Measurements from ENCODE around the gene GNPTAB. TPM values are rescaled to one million over a fixed set of nuclear protein-coding genes. Genes with fewer than 3 reads are reported as not detected.

The GNPTAB gene
- total and polyA plus RNA-seq, 11 donors = 18.0 to 61.2 (median 44.9) TPM

GRCh38 chr12:101809208-101809607, 21.6 kb downstream of the GNPTAB start:
- WGBS, 4 donors = 67 to 79% (median 74%) methylated on average over 2 of the region's 2 CpGs
- Histone ChIP-seq H3K27me3 (no peaks in the 10 kb centered on the region), H3K4me3 (no peak overlapping the region), H3K36me3 (no peaks in the 10 kb centered on the region), H3K4me1 (peaks cover 0 to 19% (median 6%) of the 10 kb centered on the region in 12 donors), H3K27ac (peak overlapping the region in 1 of 12 donors; percentile 9), H3K9me3 (no peaks in the 10 kb centered on the region)
- ATAC-seq (no peak), DNase-seq (no peak)
- TF ChIP-seq POLR2A (IDR thresholded peaks at IDR 0.05) = no peak
- no peak for TF ChIP-seq CTCF (IDR thresholded peaks at IDR 0.05)
- intact Hi-C loops (cut with DNase I) = no loop called here

DNA sequence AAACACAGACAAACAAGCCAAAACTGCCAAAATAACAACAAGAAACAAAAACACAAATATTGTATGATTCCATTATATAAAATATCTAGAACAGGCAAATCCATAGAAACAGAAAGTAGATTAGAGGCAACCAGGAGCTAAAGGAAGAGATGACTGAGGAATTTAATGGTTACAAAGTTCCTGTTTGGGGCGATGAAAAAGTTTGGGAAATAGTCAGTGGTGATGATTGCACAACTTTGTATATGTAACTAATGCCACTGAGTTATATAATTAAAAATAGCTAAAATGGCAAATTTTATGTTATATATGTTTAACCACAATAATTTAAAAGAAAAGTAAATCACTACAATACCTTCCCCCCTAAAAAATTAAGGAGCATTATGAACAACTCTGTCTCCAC, 24.5 kb downstream of the GNPTAB start:
- ATAC-seq (no peak), DNase-seq (no peak)
- Histone ChIP-seq H3K4me3 (no peak overlapping the region), H3K4me1 (peaks cover 0 to 23% (median 6%) of the 10 kb centered on the region in 12 donors), H3K36me3 (no peaks in the 10 kb centered on the region), H3K27ac (peak overlapping the region in 1 of 12 donors; percentile 19), H3K9me3 (no peaks in the 10 kb centered on the region), H3K27me3 (no peaks in the 10 kb centered on the region)
- no peak for TF ChIP-seq CTCF (IDR thresholded peaks at IDR 0.05)
- intact Hi-C loops (cut with DNase I) = no loop called here
- WGBS, 4 donors = 86 to 94% (median 89%) methylated on average over 1 of the region's 1 CpG

DNA sequence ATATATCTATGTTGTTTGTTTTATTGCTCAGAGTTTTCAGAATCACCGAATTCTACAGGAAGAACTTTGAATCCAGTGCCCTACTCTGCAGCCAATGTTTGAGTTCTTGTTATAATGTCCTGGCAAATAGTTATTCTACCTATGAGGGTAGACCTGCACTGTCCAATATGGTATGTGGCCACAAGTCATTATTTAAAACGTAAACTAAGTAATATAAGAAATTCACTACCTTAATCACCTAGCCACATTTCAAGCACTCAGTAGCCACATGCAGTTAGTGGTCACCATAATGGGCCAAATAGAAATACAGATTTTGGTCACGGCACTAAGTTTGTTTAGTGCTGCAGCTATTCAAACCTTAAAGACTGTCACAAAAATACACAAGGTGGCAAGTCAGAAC, 26.4 kb downstream of the GNPTAB start:
- no peak overlapping the region for H3K27ac ChIP-seq
- peaks cover 0 to 27% (median 0%) of the 10 kb centered on the region in 12 donors for H3K4me1 ChIP-seq
- intact Hi-C loops (cut with DNase I) = no loop called here
- H3K36me3 ChIP-seq = no peaks in the 10 kb centered on the region
- no peaks in the 10 kb centered on the region for H3K9me3 ChIP-seq
- WGBS, 4 donors = 89 to 94% (median 90%) methylated on average over 3 of the region's 3 CpGs
- TF ChIP-seq POLR2A (IDR thresholded peaks at IDR 0.05) (no peak), CTCF (IDR thresholded peaks at IDR 0.05) (no peak)
- H3K4me3 ChIP-seq = no peak overlapping the region
- no peak for DNase-seq
- H3K27me3 ChIP-seq = no peaks in the 10 kb centered on the region
- no peak for ATAC-seq

DNA sequence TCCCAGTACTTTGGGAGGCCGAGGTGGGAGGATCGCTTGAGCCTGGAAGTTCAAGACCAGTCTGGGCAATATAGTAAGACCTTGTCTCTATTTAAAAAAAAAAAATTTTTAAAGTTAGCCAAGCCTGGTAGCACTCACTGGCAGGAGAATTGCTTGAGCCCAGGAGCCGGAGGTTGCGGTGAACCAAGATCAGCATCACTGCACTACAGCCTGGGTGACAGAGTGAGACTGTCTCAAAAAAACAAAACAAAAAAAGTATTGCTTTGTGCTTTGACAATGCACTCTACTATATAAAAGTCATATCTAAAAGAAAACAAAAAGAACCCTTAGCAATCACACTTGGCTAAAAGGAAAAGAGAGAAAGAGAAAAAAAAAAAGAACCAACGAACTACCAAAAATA, 26.8 kb downstream of the GNPTAB start:
- Histone ChIP-seq H3K27me3 (no peaks in the 10 kb centered on the region), H3K27ac (no peak overlapping the region), H3K9me3 (no peaks in the 10 kb centered on the region), H3K4me3 (no peak overlapping the region), H3K4me1 (peaks cover 0 to 27% (median 0%) of the 10 kb centered on the region in 12 donors), H3K36me3 (no peaks in the 10 kb centered on the region)
- no peak for TF ChIP-seq POLR2A (IDR thresholded peaks at IDR 0.05)
- TF ChIP-seq CTCF (IDR thresholded peaks at IDR 0.05) = no peak
- intact Hi-C loops (cut with DNase I) = no loop called here
- ATAC-seq (no peak), DNase-seq (no peak)
- 92 to 96% (median 95%) methylated on average over 5 of the region's 5 CpGs for WGBS, 4 donors
